NAMALWA (cell line): Measurements from ENCODE around the gene CLIC4.
"Not testable (repeated sequence)": the region's sequence is repeated elsewhere in the genome, so short reads cannot be mapped to it uniquely, and the experiment has no call there.

Experiments used
- DNase-seq: peaks from one replicate; pipeline ENCODE4 v3.0.0-alpha.2; 2015; ENCODE audit warnings: low spot score

CLIC4 gene

DNA sequence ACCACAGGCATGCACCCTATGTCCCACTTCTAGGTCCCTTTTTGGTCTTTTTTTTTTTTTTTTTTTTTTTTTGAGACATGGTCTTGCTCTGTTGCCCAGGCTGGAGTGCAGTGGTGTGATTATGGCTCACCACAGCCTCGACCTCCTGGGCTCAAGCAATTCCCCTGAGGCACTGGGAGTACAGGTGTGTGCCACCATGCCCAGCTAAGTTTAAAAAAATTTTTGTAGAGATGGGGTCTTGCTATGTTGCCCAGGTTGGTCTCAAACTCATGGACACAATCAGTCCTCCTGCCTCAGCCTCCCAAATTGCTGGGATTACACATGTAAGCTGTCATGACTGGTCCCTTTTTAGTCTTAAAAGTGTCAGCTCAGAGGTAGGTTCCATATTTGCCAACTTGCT lies 75.0 kb downstream of the CLIC4 start:
- DNase-seq = peak; percentile 17

DNA sequence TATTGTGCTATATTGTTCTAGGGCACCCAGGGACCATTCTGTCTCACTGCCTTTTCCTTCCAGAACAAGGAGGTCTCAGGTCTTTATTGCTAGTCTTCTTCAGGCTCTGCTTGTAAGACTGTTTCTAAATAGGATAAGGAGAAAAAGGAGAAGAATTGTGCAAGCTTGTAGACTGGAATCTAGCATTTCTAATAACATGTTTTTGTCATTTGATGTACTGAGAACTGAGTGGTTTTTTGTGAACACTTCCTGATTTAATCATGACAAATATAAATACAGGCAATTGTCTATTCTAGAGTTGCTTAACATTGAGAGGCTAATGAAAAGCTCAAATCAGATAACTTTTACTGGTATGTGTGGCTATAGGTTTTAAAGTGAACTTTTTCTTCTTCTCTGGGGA lies 77.6 kb downstream of the CLIC4 start:
- DNase-seq = no peak

DNA sequence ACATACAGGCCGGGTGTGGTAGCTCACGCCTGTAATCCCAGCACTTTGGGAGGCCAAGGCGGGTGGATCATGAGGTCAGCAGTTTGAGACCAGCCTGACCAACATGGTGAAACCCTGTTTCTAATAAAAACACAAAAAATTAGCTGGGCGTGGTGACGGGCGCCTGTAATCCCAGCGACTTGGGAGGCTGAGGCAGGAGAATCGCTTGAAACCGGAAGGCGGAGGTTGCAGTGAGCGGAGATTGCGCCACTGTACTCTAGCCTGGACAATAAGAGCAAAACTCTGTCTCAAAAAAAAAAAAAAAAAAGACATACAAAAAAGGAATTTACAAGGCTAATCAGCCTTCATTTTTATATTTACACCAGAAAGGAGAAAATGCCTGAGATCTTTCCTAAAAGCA lies 78.2 kb downstream of the CLIC4 start:
- not testable (repeated sequence) for DNase-seq

DNA sequence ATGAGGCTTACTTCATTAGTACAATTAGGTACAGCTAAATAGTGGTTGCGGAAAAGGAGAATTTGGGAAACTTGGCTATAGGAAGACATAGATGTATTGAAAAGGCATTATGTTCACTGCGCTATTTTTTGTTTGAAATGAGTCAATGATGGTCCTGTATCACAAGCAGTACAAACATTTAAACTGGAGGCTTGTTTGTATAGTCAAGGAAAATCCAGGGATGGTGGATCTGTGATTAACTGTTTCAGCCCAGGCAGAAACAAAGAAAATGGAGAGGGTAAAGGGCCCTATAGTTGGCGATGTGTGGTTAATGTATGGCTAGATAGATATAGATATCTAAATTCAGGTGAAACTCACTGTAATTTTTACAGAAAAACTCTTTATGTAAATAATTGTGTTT lies 79.9 kb downstream of the CLIC4 start:
- no peak for DNase-seq

DNA sequence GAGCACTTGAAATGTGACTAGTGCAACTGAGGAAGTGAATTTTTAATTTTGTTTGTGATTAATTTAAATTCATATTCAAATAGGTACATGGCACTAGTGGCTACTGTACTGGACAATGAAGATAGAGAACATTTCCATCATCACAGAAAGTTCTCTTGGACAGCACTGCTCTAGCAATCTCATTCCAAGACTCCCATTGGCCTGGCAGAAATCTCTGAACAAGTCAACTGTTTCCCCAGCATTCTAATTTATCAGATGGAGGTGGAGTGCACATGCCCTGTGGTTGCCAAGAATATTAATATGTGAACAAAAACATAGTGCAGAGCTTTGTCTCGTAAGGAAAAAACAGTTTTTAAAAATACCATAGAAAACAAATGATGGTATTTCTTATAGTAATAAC lies 81.3 kb downstream of the CLIC4 start:
- no peak for DNase-seq

DNA sequence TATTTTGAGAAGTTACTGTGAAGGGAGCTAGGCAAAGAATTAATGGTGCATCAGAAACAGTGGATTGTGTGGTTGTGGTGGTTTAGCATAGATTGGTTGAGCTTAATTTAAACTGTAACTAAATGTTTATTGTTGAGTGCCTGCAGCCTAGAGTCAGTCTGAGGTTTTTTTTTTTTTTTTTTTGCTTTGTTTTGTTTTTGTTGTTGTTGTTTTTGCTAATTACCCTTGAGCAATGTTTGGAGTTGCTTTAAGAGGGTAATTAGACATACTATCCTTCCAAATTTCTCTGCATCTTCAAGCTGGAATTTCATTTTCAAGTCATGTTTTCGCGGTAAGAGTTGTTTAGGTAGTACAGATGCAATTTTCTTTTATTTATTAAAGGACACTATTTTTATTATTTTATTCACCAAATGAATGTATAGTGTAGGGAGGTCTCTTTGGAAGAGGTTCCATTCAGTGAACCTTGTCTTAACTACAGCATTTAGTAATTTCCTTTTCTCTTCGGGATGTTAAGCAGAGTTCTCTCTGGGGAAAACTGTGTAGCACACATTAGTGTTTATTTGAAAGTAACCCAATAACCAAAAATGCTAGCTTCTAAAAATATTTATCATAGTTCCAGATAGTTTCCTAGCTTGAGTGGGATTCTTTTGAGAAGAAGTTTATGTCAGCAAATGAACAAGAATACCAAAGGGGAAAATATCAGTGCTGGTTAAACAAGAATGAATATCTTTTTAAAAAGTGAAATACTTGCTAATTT lies 82.3 kb downstream of the CLIC4 start:
- no peak for DNase-seq

DNA sequence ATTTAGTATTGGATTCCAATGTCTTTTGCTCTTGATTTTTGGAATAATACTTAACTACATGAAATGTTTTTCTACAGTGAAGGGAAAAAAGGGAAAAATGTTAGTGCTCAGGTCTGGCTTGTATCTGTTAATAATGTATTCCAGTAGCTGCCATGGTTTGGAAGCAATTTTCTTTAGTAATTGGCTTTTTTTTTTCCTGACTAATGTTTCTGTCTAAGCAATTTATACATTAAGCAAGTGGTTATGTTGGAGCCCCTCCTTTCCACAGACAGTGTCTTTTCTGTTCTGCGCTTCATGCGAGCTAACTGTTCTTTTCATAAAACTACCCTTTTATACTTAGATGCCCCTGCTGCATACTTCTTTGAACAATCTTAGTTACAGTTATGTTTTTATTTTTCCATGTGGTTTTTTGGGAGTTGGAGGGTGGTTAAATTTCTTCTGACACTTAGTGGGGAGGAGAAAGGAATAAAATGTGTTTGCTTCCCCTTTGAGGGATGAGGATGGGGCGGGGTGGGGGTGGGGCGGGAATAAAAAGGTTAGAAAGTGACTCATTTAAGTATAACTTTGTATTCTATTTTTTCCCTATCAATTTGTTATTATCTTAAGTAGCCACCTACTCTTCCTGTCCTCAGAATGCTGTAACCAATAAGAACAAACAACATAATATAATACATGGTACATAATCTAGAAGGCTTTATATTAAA lies 83.1 kb downstream of the CLIC4 start:
- DNase-seq = no peak

DNA sequence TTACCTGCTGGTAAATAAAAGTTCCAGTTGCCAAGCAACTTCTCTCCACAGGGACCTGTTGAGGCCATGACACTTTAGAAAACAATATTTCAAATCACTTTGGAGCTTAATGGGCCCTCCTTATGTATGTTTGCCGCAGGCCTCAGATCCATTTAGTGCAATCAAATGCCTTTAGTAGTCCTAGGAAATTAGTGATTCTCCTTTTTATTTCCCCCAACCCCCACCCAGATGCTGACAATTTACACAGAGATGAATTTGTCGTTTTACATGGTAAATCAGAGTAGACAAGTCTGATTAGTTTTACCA lies 83.6 kb downstream of the CLIC4 start:
- no peak for DNase-seq

DNA sequence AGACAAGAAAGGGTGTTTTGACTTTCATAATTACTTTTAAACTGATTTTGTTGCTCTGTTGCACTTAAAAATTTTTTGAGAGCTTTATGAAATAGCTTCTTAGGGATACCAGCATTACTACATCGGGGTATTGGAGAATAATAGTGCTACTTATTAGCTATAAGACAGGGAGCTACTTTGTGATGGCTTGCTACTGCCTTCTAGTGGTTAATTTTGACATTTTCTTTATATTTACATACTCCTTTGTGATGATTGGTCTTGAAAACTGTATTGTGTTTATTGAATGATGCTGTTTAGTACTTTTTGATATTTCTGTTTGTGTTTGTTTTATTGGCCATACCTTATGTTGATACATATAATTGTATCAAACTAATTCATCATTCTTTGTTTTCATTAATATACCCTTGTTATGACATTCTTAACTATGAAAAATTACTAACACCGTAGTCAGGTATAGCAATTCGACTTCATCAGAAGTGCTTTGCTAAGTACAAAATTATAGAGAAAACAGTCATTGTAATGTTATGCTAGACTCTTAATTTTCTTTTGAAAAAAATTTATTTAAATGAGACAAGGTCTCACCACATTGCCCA lies 85.5 kb downstream of the CLIC4 start:
- DNase-seq = peak; percentile 85

DNA sequence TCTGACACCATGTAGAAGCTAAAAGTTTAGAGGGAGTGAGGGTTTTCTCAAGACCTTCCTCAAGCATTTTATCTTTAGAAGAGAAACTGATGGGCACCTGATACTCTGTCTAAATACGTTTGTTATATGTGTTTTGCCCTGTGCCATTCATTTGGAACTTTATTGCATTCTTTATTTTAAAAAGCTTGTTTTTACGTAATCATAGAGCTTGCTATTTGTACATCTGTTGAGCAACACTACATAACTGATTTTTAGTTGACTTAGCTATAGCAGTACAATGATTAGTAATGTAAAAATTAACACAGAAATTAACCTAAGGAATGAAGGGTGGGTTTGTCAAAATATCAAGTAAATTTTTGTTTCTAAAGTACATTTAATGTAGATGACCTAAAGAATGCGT lies 96.3 kb downstream of the CLIC4 start:
- DNase-seq = no peak

DNA sequence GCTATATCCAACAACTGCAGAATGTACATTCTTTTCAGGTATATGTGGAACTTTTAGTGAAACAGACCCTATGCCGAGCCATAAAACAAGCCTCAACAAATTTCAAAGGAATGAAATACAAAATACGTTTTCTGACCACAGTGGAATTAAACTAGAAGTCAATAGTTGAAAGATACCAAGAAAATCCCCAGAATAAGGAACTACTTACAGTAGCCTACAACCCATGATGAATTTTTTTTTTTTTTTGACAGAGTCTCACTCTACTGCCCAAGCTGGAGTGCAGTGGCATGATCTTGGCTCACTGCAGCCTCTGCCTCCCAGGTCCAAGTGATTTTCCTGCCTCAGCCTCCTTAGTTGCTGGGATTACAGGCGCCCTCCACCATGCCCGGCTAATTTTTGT lies 101.4 kb downstream of the CLIC4 start:
- DNase-seq = no peak

DNA sequence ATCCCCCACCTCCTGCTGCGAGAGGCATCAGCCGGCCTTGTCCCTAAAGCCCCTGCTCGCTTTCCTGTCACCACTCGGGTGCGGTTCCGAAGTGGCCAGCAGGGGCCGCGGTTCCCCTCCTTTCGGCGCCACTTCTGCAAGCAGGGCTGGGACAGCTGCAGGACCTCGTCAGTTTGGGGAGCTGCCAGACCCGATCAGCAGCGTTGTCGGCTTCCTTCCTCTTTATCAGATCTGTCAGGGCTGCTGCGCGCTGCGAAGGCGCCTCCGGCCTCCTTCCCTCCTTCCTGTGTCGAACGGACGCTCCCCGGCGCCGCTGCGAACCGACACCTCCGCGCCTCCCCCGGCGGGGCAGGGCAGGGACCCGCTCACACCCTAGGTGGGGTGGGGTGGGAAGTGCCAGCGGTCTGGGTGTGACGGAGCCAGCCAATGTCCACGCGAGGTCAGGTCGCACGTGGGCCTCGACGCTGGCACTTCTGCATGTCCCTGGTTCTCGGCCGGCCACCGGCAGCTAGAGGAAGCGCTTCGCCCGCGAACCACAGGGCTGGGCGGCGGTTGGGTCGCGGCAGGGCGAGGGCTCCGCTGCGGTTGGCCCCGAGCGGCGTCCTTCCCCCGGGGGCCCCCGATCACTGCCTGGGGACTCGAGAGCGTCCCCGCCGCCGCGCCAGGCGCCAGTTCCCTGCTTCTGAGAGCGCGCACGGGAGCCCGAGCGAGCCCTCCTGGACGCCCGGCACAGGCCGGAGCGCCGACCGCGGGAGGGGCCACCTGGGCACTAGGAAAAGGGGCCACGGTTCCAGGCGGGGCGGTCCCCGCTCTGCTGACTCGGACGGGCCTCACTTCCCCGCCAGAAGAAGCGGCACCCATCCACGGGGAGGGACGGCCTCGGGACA lies 103.0 kb downstream of the CLIC4 start:
- peak; percentile 96 for DNase-seq

DNA sequence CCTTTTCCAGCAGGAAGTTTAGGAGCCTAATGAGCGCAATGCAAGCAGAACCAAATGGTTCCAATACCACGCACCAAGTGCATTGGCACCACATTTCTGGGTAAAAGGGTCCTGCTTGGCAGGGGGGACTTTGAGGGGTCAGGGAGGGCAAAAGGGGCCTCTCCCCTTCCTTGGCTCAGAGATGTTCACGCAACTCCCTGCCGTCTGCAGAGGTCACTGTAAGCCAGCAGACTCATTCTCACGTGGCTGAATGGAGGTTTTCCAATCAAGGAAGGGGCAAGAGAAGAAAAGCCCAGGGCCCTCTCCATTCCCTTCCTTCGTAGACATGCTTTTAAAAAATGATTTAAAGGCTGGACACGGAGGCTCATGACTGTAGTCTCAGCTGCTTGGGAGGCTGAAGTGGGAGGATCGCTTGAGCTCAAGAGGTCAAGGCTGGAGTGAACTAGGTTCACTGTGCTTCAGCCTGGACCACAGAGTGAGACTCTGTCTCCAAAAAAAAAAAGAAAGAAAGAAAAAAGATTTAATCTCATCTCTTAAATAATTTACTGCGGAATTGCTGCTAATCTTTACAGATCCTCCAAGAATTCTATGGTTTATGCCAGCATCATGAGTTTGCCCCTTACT lies 104.5 kb downstream of the CLIC4 start:
- DNase-seq = peak; percentile 24

DNA sequence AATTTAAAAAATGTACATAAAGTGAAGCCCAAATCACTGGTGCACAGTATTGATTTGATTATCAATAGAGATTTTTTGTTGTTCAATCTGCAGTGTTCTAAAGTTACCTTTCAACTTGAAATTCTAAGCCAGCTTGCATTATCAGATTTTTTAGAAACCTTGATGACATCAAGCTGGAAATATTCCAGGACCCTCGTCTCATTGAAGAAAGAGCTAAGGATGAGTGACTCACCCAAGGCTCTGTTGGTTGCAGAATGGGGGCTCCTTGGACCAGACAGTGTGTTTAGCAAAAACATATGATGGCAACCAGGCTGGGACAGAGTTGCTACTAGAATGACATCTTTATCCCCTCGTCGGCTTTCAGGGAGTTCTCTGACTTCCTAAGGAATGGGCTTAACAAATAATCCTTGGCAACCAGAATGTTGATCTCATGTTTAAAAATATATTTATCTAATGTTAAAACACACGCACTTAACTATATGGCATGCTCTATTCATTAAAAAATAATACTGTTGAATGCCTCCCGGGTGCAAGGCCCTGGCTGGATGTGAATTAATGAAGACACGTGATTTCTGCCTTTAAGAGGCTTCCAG lies 105.2 kb downstream of the CLIC4 start:
- no peak for DNase-seq

DNA sequence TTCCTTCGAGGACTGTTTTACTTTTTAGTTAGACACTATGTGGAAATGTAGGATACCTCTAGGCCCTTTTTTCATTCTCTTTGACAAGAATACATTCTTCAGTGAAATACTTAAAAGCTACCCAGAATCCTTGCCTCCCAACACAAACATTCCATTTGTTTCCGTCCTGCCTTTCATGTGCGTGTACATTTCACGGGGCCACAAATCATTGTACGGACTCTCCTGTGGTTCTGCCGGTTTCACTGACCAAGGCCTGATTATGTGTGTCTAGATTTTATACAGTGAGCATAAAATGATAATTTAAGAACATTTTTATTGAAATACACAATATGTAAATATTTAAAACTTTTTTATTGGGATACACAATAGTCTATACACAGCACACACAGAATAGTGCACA lies 108.4 kb downstream of the CLIC4 start:
- DNase-seq = no peak

DNA sequence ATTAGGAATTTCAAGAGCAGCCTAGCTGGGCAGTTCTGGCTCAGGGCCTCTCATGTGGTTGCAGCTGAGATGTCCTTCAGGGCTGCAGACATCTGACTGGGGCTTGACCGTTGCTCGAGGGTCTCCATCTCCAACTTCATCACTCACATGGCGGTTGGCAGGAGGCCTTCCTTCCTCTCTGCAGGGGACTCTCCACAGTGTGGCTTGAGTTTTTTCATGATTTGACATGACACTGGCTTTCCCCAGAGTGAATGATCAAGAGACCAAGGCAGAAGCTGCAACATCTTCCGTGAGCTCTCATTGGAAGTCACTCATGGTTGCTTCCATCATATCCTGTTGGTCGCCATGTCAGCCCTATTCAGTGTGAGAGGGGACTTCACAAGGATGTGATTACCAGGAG lies 110.2 kb downstream of the CLIC4 start:
- no peak for DNase-seq

DNA sequence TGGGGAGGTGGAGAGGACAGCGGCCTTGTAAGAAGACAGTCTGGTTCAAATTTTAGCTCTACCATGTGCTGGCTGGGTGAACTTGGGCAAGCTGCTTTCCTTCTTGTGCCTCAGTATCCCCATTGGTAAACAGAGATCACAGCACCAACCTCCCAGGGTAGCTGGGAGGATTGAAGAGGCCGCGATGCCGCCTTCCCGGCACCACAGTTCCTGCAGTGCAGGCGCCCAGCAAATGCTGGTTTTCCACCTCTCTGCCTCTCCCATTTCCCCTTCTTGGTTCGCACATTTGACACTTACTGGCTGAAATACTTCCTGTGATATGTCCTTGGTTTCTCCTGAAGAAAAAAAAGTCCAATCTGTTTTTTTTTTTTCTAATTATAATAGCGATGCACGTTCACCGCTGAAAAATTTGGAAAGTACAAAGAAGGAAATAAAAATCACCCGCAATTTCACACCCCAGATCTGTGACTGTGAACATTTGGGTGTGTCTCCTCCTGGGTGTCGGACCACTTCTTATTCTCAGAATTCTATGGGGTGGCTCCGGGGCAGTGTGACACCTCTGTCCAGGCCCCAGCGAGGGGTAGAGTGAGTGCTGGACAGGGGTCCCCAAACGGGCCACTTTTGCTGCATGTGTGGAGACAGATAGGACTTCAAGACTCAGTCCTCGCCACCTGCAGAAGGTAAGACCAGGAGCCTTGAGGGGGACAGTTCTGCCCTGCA lies 111.7 kb downstream of the CLIC4 start:
- no peak for DNase-seq

DNA sequence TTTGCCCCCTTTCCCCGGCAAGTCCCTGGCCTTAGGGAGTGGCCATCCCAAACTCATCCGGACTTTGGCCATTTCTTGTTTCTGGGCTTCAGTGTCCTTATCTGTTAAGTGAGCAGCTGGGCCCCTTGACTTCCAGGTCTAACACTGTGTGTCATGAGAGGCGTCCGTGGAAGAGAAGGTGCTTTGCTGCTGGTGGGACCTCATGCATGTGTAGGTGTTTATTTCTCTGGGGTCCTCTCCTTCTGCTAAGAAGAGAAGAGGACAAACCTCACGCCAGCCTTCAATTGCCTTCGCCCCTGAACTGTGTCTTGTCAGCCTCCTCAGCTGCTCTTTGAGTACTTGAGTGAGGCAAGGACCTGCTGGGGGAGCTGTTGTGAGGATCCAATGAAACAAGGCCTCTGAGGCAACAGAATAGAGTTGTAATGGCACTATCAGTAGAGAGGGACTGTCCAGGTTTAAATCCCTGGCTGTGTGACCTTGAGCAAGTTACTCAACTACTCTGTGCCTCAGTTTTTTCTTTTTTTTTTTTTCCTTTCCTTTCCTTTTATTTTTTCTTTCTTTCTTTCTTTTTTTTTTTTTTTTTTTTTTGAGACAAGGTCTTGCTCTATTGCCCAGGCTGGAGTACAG lies 112.4 kb downstream of the CLIC4 start:
- DNase-seq = peak; percentile 41

DNA sequence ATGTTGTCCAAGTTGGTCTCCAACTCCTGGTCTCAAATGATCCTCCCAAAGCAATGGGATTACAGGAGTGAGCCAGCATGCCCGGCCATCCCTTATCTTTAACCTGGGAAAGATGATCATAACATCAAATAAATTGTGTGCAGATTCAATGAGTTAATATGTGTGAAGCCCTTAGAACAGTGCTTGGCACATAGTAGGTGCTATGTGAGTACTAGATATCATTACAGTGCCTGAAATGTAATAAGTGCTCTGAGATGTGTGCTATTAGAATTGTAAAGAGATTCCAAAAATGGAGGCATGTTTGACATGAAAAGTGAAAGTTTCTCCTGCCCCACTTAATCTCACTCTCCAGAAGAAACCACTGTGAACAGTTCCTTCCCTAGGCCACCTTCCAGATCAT lies 113.0 kb downstream of the CLIC4 start:
- DNase-seq = no peak
